ENCODE results near the gene OARD1.

DNA sequence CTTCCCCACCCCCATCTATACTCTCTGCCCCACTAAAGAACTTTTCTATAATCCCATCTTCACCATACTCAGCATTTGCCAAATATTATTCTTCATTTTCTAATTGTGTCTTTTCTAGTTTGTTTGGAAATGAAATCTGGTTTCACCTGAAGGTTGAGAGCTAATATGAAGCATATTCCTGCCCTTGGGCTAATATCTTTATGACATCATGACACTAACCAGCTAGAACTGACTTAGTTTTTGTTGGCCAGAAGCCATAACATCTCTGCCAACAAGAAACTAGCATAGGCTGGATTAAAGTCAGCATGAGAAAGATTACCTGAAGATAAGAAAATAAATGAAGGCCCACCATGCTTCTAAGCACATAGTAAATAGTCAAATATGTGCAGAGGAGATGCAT, 49.9 kb downstream of the OARD1 start:
- TF ChIP-seq, protein P1, sequence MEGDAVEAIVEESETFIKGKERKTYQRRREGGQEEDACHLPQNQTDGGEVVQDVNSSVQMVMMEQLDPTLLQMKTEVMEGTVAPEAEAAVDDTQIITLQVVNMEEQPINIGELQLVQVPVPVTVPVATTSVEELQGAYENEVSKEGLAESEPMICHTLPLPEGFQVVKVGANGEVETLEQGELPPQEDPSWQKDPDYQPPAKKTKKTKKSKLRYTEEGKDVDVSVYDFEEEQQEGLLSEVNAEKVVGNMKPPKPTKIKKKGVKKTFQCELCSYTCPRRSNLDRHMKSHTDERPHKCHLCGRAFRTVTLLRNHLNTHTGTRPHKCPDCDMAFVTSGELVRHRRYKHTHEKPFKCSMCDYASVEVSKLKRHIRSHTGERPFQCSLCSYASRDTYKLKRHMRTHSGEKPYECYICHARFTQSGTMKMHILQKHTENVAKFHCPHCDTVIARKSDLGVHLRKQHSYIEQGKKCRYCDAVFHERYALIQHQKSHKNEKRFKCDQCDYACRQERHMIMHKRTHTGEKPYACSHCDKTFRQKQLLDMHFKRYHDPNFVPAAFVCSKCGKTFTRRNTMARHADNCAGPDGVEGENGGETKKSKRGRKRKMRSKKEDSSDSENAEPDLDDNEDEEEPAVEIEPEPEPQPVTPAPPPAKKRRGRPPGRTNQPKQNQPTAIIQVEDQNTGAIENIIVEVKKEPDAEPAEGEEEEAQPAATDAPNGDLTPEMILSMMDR (IDR thresholded peaks at IDR 0.05) = no peak
- TF ChIP-seq POLR2A (IDR thresholded peaks at IDR 0.05) = no peak

All from body of pancreas (tissue), 4 donors.